Endothelial cell of umbilical vein (primary cell): Measurements from ENCODE around the gene ZDHHC14. TPM values are rescaled to one million over a fixed set of nuclear protein-coding genes. Genes with fewer than 3 reads are reported as not detected.

Experiments
- BruUV-seq: library from RNA; stranded (reverse); fragments of 400-500 nt; replicated peaks from 2 replicates; lab custom pipeline; 2021; lab: Mats Ljungman, UMichigan
- CTCF ChIA-PET: fragments of 300-600, 350-600 bp; sonication (Branson Sonifier 250); formaldehyde crosslinking; loops from one replicate; lab custom pipeline; 2021; ENCODE audit warnings: antibody characterized with exemption, inconsistent platforms; lab: Charles Lee
- POLR2A ChIA-PET: fragments of 300-600, 350-600 bp; sonication (Branson Sonifier 250); formaldehyde crosslinking; loops from one replicate; lab custom pipeline; 2021; ENCODE audit warnings: antibody characterized with exemption, inconsistent platforms; lab: Charles Lee
- DNase-seq: peaks from one replicate; pipeline ENCODE4 v3.0.0-alpha.2; 2011; ENCODE audit warnings: low read depth, low spot score
- FAIRE-seq: peaks from 2 replicates; lab custom pipeline; 2011; peaks lifted over from hg19 to GRCh38; lab: Jason Lieb, UNC
- H2AFZ ChIP-seq: 2 replicates; pipeline ENCODE4 v1.6.0; 2012; ENCODE audit warnings: low read depth, low read length, control low read depth, inconsistent platforms
- H3K27ac ChIP-seq: 2 replicates; pipeline ENCODE4 v1.5.1; 2011; ENCODE audit warnings: low read depth, mild to moderate bottlenecking, control low read depth, low read length, moderate library complexity; ENCODE audit not compliant: insufficient read depth
- H3K27me3 ChIP-seq, 2 experiments: 2 replicates each; pipeline versions ENCODE4 v1.6.0 to v1.6.1; 2011; ENCODE audit warnings: low read length in 2 of 2, mixed read lengths in 1 of 2; ENCODE audit not compliant: control insufficient read depth in 2 of 2, insufficient read depth in 2 of 2
- H3K36me3 ChIP-seq, 2 experiments: 2 replicates in 1 of 2; 3 replicates in 1 of 2; pipeline ENCODE4 v1.5.1; 2011; ENCODE audit warnings: low read length in 2 of 2, mild to moderate bottlenecking in 1 of 2, moderate library complexity in 1 of 2; ENCODE audit not compliant: control insufficient read depth in 2 of 2, insufficient read depth in 2 of 2; ENCODE audit errors: extremely low read depth in 1 of 2
- H3K4me1 ChIP-seq: 3 replicates; pipeline ENCODE4 v1.5.1; 2011; ENCODE audit warnings: mild to moderate bottlenecking, low read length; ENCODE audit not compliant: control insufficient read depth, insufficient read depth; ENCODE audit errors: extremely low read depth
- H3K4me2 ChIP-seq: 2 replicates; pipeline ENCODE4 v1.6.1; 2011; ENCODE audit warnings: low read length, control low read depth, mixed read lengths; ENCODE audit not compliant: insufficient read depth
- H3K4me3 ChIP-seq, 3 experiments: fragments of 200-600 bp in 1 of 3; sonication (generic), shearing (Covaris generic) in 1 of 3; replicated peaks in 1 of 3; 2 replicates each; pipeline ENCODE4 v1.5.1; 2011 to 2016; ENCODE audit warnings: control low read depth in 3 of 3, low read length in 3 of 3, mild to moderate bottlenecking in 2 of 3, inconsistent platforms in 1 of 3, low read depth in 1 of 3, moderate library complexity in 1 of 3; ENCODE audit not compliant: insufficient read depth in 1 of 3
- H3K79me2 ChIP-seq: 2 replicates; pipeline ENCODE4 v1.6.0; 2012; ENCODE audit warnings: low read length, inconsistent platforms; ENCODE audit not compliant: control insufficient read depth, insufficient read depth
- H3K9ac ChIP-seq: replicated peaks from 2 replicates; pipeline ENCODE3; 2011; ENCODE audit warnings: low read length, control low read depth; ENCODE audit not compliant: insufficient read depth; ENCODE audit errors: extremely low read depth
- H3K9me1 ChIP-seq: replicated peaks from 3 replicates; pipeline ENCODE4 v1.6.0; 2011; ENCODE audit warnings: mild to moderate bottlenecking, low read length; ENCODE audit not compliant: control insufficient read depth, insufficient read depth; ENCODE audit errors: extremely low read depth
- H3K9me3 ChIP-seq: replicated peaks from 2 replicates; pipeline ENCODE4 v1.5.1; 2012; ENCODE audit warnings: low read length, inconsistent platforms; ENCODE audit not compliant: control insufficient read depth, insufficient read depth
- H4K20me1 ChIP-seq: replicated peaks from 2 replicates; pipeline ENCODE3; 2011; ENCODE audit warnings: mild to moderate bottlenecking, low read length; ENCODE audit not compliant: control insufficient read depth, insufficient read depth; ENCODE audit errors: extremely low read depth
- CTCF ChIP-seq, 2 donors: IDR thresholded peaks; 1 replicate in 1 of 2; 2 replicates in 1 of 2; pipeline ENCODE4 v1.5.1; 2011; ENCODE audit warnings: low read length in 2 of 2, mild to moderate bottlenecking in 2 of 2, moderate library complexity in 2 of 2, control low read depth in 1 of 2, inconsistent platforms in 1 of 2, low read depth in 1 of 2; ENCODE audit not compliant: insufficient read depth in 1 of 2; ENCODE audit errors: extremely low read depth in 1 of 2
- EZH2 ChIP-seq: IDR thresholded peaks from 2 replicates; pipeline ENCODE4 v1.6.1; 2012; ENCODE audit warnings: borderline replicate concordance, low read depth, mild to moderate bottlenecking, moderate library complexity, low read length, inconsistent platforms; ENCODE audit not compliant: severe bottlenecking
- FOS ChIP-seq: IDR thresholded peaks from 2 replicates; pipeline ENCODE4 v1.6.1; 2011; ENCODE audit warnings: mild to moderate bottlenecking, low read length, moderate library complexity, borderline replicate concordance; ENCODE audit not compliant: insufficient read depth
- GATA2 ChIP-seq: IDR thresholded peaks from 2 replicates; pipeline ENCODE4 v1.7.0; 2011; ENCODE audit warnings: low read depth, mild to moderate bottlenecking, moderate library complexity, mixed read lengths, low read length; ENCODE audit not compliant: insufficient read length, insufficient read depth
- JUN ChIP-seq: IDR thresholded peaks from 2 replicates; pipeline ENCODE4 v1.6.1; 2011; ENCODE audit warnings: borderline replicate concordance, low read depth; ENCODE audit not compliant: insufficient read length, insufficient read depth
- MAX ChIP-seq: IDR thresholded peaks from 2 replicates; pipeline ENCODE4 v1.6.1; 2011; ENCODE audit not compliant: insufficient read depth, insufficient read length
- MYC ChIP-seq: IDR thresholded peaks from one replicate; pipeline ENCODE4 v1.6.1; 2011; ENCODE audit warnings: mild to moderate bottlenecking, low read depth, low read length
- POLR2A ChIP-seq: IDR thresholded peaks from 2 replicates; pipeline ENCODE4 v1.6.1; 2012; ENCODE audit warnings: low read depth, mild to moderate bottlenecking, control low read depth, low read length
- POLR2AphosphoS5 ChIP-seq: IDR thresholded peaks from 2 replicates; pipeline ENCODE4 v1.6.1; 2012; ENCODE audit warnings: low read depth, mild to moderate bottlenecking, control low read depth, low read length, moderate library complexity; ENCODE audit not compliant: insufficient read depth
- dilution Hi-C: fragments of 300-500 bp; cut with MboI; formaldehyde crosslinking; loops from one replicate; pipeline ENCODE4 v1.15.0; 2019; ENCODE audit warnings: low sequenced_read_pairs; ENCODE audit not compliant: extremely low pct_ligation_motif_present
- intact Hi-C: fragments of 100-400 bp; cut with micrococcal nuclease; formaldehyde crosslinking; loops from one replicate; pipeline ENCODE4 v1.10.0; 2022
- polyA plus RNA-seq, 4 experiments: library from polyadenylated mRNA; depleted of rRNA in 3 of 4; stranded (reverse) in 3 of 4; unstranded in 1 of 4; fragments of >200 nt; gene quantifications; 2 replicates each; pipeline versions ENCODE4 v1.2.1 to v1.2.3, GENCODE V29; 2011 to 2012; ENCODE audit warnings: missing spikeins in 1 of 4
- total RNA-seq: library from RNA; stranded (reverse); gene quantifications from 2 replicates; pipeline ENCODE4 v1.2.3, GENCODE V29; 2021

ZDHHC14 gene
- total and polyA plus RNA-seq, 2 donors (not counting 3 experiments of a cell fraction or from before 2014, with no cell fraction given), result 23.0 to 25.6 TPM

GRCh38 chr6:157713451-157714152 lies 332.6 kb downstream of the ZDHHC14 start:
- H3K79me2 ChIP-seq, result no peaks in the 10 kb centered on the region
- no peak for FAIRE-seq
- H4K20me1 ChIP-seq, result no peaks in the 10 kb centered on the region
- H3K9me1 ChIP-seq, result no peaks in the 10 kb centered on the region
- intact Hi-C loops, result no loop called here
- H3K27me3 ChIP-seq, result peaks cover 2 to 7% of the 10 kb centered on the region in 2 experiments
- no peak overlapping the region for H2AFZ ChIP-seq
- no peak overlapping the region for H3K9ac ChIP-seq
- no peaks in the 10 kb centered on the region for H3K36me3 ChIP-seq
- H3K4me3 ChIP-seq, result no peak overlapping the region
- H3K27ac ChIP-seq, result no peak overlapping the region
- H3K4me1 ChIP-seq, result no peaks in the 10 kb centered on the region
- DNase-seq, result no peak
- BruUV-seq, result no TSS peak
- TF ChIP-seq POLR2AphosphoS5 (no peak), CTCF (IDR thresholded peaks at IDR 0.05; ENCODE audit: extremely low read depth in 1 of 2, insufficient read depth in 1 of 2, low read depth in 1 of 2, low read length in 2 of 2) (no peak), MAX (no peak), FOS (no peak), GATA2 (no peak), JUN (no peak), EZH2 (no peak), MYC (no peak), POLR2A (no peak)
- ChIA-PET CTCF (no interaction called here), POLR2A (no interaction called here)
- dilution Hi-C loops, result no loop called here
- H3K4me2 ChIP-seq, result no peak overlapping the region
- no peaks in the 10 kb centered on the region for H3K9me3 ChIP-seq
